ENCODE measurements around the gene TMEM239.
A peak's percentile ranks its signal among the peaks of the same experiment; 100 is the strongest.

Gene TMEM239

DNA sequence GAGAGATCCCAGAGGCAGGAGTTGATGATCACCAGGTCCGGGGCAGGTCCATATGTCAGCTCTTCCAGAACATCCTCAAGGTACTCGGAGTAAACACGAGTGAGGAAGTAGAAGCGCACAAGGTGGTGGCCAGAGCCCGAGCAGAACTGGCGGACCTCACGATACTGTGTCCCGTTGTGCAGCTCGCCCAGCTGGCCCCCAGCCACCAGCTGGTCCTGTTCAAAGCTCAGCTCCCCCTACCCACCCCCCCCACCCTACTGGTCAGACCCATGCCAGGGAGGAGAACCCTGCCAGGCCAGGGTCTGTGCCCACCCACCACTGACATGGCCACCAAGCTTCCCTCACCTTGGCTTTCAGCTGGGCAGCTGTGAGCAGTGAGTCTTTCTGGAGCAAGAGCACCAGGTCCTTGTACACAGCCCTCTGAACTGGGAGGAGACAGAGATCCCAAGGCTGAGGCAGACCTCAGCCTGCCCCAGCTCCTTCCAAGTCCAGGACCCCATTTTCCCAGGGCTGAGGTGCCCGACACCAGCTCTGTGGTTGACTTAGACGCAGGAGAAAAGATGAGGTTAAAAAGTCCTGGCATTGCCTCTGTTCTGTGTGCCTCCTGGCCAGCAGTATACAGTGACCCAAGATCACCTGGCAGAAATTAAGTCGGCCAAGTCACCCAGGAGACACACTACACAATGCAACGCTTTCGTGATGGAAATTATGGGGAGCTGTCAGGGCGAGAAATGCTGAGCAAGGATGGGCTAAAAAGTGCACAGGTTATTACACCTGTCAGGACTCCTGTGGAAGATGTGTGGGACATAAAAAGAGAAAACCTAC is 22.9 kb downstream of the TMEM239 start:
- TF ChIP-seq, protein P1, sequence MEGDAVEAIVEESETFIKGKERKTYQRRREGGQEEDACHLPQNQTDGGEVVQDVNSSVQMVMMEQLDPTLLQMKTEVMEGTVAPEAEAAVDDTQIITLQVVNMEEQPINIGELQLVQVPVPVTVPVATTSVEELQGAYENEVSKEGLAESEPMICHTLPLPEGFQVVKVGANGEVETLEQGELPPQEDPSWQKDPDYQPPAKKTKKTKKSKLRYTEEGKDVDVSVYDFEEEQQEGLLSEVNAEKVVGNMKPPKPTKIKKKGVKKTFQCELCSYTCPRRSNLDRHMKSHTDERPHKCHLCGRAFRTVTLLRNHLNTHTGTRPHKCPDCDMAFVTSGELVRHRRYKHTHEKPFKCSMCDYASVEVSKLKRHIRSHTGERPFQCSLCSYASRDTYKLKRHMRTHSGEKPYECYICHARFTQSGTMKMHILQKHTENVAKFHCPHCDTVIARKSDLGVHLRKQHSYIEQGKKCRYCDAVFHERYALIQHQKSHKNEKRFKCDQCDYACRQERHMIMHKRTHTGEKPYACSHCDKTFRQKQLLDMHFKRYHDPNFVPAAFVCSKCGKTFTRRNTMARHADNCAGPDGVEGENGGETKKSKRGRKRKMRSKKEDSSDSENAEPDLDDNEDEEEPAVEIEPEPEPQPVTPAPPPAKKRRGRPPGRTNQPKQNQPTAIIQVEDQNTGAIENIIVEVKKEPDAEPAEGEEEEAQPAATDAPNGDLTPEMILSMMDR (IDR thresholded peaks at IDR 0.05; ENCODE audit: control extremely low read depth, extremely low read depth, low read depth, missing control alignments), result no peak
- ChIA-PET POLR2A (interaction anchor here (0.6 to 0.7 kb wide), 2 partner anchors 68 to 263 kb away, joined by 4 to 6 read pairs; no protein-coding TSS in a partner anchor), CTCF (interaction anchor here (1.2 to 1.7 kb wide), 5 partner anchors 12 to 149 kb away, joined by 3 to 5 read pairs (median 5); no protein-coding TSS in a partner anchor)
- DNase-seq (ENCODE audit: extremely low spot score), result peak; percentile 20

DNA sequence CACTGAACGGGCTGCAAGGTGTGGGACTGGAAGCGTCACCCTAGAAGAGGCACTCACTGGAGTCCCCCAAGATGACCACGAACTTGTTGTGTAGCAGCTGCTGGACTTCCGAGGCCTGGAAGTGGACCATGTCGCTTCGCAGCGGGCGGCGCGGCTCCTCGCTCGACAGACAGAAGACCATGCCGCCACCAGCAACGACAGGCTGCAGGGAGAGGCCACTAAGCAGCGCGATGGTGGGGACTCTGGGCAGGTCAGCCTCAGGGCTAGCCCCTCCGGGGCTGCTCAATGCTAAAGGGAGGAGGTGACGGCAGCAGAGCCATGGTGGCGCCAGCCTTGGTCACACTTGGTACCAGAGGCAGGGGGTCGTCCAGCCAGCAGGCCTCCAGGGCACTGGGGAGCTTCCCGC is 23.6 kb downstream of the TMEM239 start:
- POLR2A ChIA-PET, result interaction anchor here (1.2 kb wide), 1 partner anchor 33 kb away, joined by 3 read pairs; no protein-coding TSS in a partner anchor
- CTCF ChIA-PET, result interaction anchor here (1.3 to 1.7 kb wide), 3 partner anchors 12 to 148 kb away, joined by 3 to 5 read pairs (median 3); no protein-coding TSS in a partner anchor
- no peak for DNase-seq (ENCODE audit: extremely low spot score)
- TF ChIP-seq, protein P1 (IDR thresholded peaks at IDR 0.05; ENCODE audit: control extremely low read depth, extremely low read depth, low read depth, missing control alignments), result no peak

DNA sequence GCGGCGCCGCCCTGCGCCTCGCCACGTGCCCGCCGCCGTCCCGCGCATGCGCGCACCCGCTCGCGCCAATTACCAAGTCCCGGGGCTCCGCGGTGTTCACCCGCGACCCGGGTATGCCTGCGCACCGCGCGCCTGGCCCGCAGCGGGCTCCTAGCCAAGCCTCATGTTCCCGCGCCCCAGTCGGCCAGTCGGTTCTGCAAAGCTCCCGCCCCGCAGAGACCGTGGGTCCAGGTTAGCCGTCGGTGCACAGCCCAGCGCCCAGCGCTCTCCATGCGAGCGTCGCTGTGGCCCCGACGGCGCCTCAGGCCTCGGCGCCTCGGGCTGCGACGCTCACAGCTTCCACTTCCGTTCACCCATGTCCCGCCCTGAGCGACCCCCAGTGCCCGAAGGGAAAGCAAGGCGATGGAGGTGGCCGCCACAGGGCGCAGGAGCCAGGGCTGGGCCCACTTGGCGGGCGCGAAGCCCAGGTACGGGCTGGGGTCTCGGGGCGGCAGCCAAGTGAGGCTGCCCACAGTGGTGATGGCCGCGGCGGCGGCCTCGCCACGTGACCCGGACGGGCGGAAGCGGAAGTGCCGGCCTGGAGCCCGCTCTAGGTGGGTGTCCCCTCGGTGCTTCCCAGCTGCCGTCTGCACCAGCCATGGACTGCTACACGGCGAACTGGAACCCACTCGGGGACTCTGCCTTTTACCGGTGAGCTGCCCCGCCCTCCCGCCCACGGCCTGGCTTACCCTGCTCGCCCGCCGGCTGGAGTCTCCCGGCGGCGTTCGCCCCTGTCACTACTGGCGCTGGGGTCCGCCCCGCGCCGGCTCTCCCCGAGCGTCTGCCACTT is 24.2 kb downstream of the TMEM239 start, which contains the start of the genes PCED1A and VPS16:
TSS of gene PCED1A (minus strand) at position 518 of the 829 bp plus-strand sequence. CDS start 743 bp downstream, outside the sequence.
TSS of gene VPS16 (plus strand) at position 608 of the 829 bp plus-strand sequence. CDS start at position 638, 30 bp downstream.
- POLR2A ChIA-PET, result interaction anchor here (1.2 kb wide), 1 partner anchor 32 kb away, joined by 3 read pairs; no protein-coding TSS in a partner anchor
- CTCF ChIA-PET, result interaction anchor here (0.9 to 1.7 kb wide), 4 partner anchors 12 to 147 kb away, joined by 3 to 5 read pairs (median 4); no protein-coding TSS in a partner anchor
- peak; percentile 98 for DNase-seq (ENCODE audit: extremely low spot score)
- TF ChIP-seq, protein P1 (IDR thresholded peaks at IDR 0.05; ENCODE audit: control extremely low read depth, extremely low read depth, low read depth, missing control alignments), result no peak

DNA sequence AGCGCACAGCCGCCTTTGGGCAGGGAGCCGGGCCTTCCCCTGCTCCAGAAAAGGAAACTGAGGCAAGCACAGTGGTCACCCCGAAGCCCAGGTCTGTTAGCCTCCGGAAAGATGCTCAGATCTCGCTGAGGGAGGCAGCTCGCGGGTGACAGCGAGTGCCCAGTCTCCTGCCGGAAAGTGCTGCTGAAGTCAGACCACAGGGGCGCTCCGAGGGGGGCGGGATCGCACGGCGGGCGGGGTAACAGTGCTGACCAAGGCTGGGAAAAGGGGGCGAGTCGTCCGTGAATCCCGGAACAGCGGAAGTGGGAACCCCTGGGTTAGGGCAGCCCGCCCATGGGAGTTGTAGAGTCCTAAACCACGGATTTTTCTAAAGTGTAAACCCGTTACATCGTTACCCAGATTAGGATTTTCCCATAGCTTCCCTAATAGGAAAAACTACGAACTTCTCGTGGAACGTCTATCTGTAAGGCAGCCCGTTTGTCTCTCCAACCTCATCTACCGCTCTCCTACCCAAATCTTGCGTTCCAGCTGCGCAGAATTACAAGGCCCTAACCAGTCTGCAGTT is 24.9 kb downstream of the TMEM239 start:
- POLR2A ChIA-PET, result interaction anchor here (1.2 kb wide), 1 partner anchor 31 kb away, joined by 3 read pairs; no protein-coding TSS in a partner anchor
- peak; percentile 67 for DNase-seq (ENCODE audit: extremely low spot score)
- CTCF ChIA-PET, result interaction anchor here (0.9 kb wide), 1 partner anchor 11 kb away, joined by 4 read pairs; no protein-coding TSS in a partner anchor
- TF ChIP-seq, protein P1 (IDR thresholded peaks at IDR 0.05; ENCODE audit: control extremely low read depth, extremely low read depth, low read depth, missing control alignments), result no peak

DNA sequence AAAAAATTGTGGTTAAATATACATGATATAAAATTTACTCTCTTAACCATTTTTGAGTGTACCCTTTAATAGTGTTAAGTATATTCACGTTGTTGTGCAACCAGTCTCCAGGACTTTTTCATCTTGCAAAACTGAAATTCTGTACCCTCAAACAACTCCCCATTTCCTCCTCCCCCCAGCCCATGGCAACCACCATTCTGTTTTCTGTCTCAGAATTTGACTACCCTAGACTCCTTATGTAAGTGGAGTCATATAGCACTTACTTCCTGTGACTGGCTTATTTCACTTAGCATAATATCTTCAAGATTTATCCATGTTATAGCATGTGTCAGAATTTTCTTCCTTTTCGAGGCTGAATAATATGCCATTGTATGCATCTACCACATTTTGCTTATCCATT is 29.4 kb downstream of the TMEM239 start:
- ChIA-PET CTCF (no interaction called here), POLR2A (no interaction called here)
- DNase-seq (ENCODE audit: extremely low spot score), result no peak
- TF ChIP-seq, protein P1 (IDR thresholded peaks at IDR 0.05; ENCODE audit: control extremely low read depth, extremely low read depth, low read depth, missing control alignments), result no peak

Measured in GM10248 (cell line).